ENCODE data around the gene NCAPG2.
"Not testable (repeated sequence)": the region's sequence is repeated elsewhere in the genome, so short reads cannot be mapped to it uniquely, and the experiment has no call there.

The NCAPG2 gene

DNA sequence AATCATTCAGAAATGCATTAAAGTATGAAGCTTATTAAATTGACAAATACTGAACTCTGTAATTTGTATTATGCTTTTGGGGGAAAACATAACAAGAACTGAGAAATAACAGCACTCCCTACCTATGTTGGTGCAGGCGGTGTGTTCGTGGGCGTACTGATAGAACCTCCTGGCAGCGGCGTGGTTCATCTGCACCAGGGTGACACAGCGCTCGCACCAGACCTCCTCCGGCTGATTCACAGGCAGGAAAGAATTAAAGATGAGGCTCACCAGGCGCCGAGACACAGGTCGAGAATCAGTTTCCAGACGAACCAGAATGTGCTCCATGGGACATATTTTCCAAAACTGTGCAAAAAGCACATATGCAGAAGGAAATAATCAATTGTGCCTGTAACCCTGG, 40.2 kb downstream of the NCAPG2 start:
- no peak for DNase-seq

DNA sequence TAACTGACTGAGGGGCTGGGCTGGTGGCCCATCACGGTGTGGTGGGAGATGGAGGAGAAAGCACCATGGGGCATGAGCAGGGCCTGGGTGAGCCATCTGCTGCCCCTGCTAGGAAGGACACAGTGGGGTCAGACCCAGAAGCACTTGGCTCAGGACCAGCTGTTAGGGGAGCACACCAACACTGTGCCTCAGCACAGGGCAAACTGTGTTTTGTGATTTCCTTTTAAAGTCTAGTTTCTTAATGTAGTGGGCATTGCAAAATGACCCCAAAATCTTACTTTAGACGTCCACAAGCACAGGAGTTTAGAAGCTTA, 41.2 kb downstream of the NCAPG2 start:
- DNase-seq, result no peak

DNA sequence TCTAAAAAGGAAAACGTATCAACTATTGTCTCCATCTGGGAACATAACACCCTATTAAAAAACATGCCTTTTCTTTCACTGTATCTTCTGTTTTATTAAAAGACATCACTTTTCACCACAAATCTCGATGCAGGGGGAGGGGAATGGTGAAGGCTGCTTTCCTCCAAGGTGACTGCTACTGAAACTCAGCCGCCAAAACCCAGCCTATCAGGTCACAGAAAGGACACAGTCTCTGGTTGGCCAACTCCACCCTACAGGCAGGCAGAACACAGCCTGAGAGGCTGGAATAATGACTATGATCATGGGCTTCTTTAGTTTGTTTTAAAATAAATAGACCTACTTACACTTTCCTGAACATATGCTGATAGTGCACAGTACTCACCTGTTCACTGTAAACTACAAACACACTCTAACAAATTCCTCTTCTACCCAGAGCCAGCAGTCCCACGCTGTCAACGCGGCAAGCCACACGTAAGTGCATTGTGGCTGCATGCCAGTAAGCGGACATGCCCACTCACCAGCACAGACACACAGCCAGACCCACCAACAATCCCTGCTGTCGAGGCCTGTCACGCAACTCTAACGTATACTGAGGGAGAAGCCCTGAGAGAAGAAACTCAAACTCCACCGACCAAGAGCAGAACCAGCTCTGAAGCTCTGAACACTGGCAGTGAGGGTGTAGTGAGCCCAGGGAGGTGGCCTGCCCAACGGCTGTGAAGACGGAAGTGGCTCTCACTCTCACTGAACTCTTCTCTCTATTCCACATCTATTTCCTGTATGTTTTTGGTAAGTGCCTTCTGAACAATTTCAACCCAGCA, 41.8 kb downstream of the NCAPG2 start:
- no peak for DNase-seq

DNA sequence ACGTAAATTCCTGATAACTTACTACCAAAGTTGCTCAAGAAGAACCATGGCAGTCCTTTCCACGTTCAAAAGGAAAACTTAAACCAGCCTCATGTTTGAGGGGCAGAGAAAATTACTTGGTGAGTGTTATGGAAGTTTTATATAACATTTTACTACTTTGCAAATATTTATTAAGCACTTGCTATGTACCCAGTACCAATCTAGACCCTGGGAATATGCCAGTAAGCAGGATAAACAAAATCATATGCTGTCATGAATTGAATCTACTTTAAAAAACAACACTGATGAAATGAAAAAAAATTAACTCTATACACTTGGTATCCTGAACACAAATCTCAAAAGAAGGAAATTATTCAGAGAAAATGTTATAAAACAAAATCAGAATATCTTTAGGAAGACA, 46.1 kb downstream of the NCAPG2 start:
- no peak for DNase-seq

DNA sequence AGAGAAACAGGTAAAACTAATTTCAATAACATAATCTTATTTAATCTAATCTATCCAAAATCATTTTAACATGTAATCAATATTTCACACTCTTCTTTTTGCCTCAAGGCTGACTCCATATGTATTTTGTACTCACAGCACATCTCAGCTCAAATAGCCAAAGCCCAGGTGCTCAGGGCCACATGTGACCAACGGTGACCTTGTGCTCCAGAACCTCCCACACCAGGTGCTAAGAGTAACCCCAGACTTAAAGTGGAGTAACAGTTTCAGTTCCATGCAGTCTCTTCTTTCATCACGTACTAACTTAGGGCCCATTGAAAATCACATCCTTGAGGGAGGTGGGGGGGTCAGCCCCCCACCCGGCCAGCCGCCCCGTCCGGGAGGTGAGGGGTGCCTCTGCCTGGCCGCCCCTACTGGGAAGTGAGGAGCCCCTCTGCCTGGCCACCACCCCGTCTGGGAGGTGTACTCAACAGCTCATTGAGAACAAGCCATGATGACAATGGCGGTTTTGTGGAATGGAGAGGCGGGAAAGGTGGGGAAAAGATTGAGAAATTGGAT, 47.3 kb downstream of the NCAPG2 start:
- DNase-seq, result no peak

DNA sequence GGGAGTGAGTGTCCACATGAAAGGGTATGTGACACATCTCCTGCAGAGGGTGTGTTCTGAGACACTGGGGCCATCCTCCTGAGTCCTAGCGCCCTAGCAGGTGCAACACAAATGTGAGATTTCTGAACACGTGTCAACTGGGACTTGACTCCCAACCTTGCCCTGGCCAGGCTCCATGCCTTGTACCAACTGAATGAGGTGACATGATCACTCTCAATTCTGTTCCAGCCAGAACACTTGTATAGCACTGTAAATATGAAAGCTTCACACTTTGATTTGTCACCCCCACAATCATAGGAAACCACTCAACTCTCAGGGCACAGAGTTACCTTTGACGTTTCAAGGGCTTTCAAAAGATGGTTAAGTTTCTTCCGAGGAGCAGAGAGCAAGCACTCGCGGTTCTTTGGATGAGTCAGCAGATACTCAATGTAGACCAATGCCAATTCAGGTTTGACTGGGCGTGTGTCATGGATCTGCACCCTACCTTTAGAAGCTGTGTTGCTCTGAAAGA, 48.6 kb downstream of the NCAPG2 start:
- DNase-seq, result no peak

DNA sequence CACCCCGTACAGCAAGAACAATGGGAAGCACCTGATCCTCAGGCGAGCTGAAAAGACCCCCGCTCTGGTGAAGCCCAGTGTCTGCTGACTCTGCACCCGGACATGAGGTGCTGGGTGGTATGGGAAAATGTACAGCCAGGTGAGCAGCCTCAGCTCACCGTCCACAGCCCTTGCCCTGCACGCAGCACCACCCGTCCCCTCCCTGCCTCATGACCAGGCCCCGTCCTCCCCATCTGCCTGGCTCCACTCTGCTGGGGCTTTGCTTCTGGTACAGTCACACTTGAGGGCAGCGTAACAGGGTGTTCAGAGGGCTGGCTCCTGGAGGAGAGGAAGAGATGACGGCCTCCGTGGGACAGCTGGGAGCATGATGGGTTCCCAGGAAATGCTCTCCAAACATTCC, 49.1 kb downstream of the NCAPG2 start:
- no peak for DNase-seq

DNA sequence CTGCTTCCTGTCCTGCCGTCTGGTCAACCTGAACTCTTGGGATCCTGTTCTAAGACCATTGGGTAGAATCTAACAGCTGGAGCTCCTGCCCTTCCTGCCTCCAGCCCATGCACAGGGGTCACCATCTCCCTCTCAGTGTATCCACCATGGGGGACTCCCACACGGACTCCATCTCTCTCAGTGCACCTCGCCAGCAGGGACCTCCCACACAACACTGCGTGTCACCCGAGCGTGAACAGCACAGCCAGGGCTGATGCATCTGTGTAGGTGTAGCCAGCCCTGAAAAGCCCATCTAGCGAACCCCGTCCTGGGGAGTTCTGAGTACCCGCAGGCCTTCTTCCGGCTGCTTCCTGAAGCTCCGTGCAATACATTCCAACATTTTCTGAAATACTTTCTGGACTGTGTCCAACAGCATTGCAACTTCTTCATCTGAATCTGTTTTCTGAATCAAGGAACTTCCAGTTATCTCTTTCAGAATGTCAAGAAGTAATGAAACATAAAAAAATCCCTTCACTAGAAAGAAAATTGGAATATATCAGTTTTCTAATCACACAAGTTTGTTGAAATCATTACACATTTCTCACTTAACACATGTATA, 52.5 kb downstream of the NCAPG2 start:
- no peak for DNase-seq

DNA sequence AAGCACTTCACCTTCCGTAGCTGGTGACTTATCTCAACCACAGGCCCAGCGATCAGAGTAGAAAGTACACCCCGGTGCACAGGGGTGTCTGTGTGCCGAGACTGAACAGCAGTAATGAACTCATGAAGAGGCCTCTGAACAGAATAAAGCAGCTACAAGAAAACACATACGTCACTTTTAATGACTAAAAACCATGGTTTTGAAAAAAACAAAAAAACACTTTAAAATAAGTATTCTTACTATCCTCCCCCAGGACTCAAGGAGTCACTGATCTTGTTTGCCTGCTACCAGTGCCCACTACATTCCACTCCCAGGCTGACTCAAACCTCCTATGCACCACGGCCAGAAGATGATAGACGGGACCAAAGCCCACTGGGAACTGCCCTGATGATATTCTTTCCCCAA, 53.8 kb downstream of the NCAPG2 start:
- no peak for DNase-seq

DNA sequence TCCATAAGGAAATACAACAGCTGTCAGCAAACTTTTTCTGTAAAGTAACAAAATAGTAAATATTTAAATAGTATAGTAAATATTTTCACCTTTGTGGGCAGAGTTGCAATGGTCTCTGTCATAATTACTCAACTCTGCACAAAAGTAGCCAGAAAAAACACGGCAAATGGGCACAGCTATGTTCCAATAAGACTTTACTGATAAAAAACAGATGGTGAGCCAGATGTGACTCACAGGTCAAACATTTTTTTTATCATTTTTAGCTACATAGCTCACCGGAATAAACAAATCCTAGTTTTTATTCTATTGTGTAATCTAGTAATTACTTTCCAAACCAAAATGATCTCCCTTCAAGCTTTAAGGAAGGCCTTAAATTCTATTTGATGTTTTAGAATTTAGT, 55.3 kb downstream of the NCAPG2 start:
- DNase-seq, result no peak

DNA sequence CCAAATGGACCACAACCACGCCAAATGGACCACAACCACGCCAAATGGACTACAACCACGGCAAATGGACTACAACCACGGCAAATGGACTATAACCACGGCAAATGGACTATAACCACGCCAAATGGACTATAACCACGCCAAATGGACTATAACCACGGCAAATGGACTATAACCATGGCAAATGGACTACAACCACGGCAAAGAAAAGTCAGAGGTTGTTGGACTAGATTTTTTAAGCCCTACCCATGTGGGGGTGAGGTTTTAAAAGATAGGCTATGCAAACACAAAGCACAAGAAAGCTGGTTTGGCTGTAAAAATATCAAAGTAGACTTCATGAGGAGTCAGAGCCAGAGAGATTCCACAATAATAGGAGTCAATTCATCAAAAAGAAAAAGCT, 55.8 kb downstream of the NCAPG2 start:
- DNase-seq, result no peak

DNA sequence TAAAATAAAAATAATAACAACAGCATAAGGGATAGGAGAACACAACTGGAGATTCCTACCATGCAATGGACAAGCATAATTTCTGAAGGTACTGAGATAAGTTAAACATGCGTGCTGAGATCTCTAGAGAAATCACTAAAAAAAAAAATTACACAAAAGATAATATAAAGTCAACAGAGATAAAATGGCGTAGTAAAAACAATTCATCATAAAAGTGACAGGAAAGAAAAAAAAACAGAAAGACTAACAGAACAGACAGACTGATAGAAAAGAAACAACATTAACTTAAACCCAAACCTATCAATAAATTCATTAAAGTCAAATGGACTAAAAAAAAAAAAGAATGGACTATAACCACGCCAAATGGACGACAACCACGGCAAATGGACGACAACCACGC, 56.4 kb downstream of the NCAPG2 start:
- no peak for DNase-seq

DNA sequence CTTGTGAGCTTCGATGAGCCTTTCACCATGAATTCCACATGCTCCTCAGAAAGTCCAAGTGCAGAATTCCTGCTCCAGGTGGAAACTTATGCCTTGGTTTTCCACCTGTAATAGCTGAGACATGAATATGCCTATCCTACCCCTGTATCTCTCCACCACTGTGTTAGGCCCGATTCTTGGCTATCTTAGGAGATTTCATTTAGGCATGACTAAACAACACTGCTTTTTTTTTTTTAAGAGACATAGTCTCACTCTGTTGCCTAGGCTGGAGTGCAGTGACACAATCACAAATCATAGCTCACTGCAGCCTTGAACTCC, 57.2 kb downstream of the NCAPG2 start:
- DNase-seq, result no peak

DNA sequence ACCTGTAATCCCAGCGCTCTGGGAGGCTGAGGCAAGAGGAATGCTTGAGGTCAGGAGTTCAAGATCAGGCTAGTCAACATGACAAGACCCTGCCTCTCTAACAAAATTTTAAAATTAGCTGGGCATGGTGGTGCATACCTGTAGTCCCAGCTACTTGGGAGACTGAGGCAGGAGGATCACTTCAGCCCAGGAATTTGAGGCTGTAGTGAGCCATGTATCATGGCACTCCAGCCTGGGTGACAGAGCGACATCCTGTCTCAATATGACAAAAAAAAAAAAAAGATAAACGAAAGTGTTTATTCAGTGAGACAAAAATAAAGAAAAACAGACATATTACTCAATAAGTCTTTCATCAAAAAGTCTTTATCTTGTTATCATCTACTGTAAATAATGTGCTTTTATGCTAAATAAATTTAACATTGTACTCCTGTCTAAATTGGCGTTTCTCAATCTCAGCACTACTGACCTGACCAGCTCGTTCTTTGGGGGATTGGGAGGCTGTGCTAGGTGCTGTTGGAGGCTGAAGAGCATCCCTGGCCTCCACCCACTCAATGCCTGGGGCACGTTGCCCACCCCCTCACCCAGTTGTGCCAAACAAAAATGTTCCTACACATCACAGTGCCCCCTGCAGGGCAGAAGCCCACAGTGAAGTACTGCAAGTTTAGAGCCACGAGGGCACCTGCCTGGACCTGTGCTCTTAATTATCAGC, 57.7 kb downstream of the NCAPG2 start:
- DNase-seq, result no peak

DNA sequence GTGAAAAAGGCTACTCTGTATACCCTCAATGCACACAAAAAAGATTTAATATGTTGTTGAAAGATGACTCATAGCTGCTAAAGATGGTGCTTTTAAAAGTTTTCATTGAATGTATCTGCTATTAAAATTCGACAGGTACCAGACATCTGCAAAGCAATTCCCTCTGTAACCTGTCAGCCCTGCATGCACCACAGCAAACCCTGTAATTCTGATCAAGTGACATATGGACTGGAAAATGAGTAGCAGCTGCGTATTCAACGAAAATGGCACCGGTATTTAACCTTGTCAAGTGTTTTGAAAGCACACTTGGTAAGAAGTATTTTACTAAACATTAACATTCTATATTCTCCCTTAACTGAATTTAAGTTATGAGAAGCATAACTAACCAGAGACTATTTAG, 58.8 kb downstream of the NCAPG2 start:
- no peak for DNase-seq

DNA sequence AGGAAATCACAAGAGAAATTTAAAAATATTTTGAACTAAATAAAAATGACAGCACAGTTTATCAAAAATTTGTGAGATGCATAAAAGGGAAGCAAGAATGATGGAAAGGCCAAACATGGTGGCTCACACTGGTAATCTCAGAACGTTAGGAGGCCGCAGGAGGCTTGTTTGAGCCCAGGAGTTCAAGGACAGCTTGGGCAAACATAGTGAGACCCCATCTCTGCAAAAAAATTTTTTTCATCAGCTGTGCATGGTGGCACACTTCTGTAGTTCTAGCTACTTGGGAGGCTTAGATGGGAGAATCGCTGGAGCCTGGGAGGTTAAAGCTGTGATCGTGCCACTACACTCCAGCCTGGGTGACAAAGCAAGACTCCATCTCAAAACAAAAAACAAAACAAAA, 62.5 kb downstream of the NCAPG2 start:
- DNase-seq, result no peak

DNA sequence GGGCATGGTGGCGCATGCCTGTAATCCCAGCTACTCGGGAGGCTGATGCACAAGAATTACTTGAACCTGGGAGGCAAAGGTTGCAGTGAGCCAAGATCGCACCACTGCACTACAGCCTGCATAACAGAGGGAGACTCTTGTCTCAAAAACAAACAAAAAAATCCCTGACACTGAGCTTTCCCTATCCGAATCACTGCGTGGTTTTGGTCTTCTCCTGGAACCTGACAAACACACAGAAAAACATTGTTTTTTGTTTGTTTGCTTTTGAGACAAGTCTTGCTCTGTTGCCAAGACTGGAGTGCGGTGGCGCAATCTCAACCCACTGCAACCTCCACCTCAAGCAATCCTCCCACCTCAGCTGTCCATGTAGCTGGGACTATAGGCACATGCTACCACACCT, 66.6 kb downstream of the NCAPG2 start:
- DNase-seq, result no peak

DNA sequence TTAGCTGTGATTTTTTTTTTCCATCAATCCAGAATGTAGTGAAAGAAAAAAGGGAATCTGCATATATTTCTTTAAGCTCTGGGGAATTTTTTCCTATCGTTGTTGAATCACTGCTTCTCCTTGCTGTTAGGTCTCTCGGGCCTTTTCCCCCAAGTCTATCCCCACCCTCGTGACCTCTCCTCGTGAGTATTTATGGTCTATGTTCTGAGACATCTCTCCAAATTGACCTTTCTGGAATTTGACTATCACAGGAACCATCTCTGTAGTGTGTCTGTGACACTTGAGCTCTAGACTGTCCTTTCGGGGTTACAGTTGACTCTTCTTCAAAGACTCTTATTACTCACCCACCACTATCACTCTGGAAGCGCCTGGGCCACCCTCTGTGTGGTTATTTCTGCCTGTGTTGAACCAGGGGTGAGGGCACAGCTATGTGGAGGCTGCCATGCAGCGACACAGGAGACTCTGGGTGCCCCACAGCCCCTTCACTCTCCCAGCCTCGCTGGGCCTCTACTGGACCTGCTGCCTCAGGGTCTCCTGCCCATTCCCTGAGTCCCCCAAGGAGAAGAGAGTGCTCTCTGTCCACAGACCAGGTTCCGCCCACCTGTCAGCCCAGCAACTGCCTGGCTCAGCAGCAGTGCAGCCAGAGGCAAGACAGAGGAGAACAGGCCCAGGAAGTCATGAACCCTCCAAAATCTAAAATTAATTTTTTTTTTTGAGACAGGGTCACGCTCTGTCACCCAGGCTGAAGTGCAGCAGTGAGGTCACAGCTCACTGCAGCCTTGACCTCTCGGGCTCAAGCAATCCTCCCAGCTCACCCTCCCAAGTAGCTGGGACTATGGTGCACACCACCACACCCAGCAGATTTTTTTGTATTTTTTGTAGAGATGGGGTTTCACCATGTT, 71.3 kb downstream of the NCAPG2 start:
- DNase-seq, result no peak

DNA sequence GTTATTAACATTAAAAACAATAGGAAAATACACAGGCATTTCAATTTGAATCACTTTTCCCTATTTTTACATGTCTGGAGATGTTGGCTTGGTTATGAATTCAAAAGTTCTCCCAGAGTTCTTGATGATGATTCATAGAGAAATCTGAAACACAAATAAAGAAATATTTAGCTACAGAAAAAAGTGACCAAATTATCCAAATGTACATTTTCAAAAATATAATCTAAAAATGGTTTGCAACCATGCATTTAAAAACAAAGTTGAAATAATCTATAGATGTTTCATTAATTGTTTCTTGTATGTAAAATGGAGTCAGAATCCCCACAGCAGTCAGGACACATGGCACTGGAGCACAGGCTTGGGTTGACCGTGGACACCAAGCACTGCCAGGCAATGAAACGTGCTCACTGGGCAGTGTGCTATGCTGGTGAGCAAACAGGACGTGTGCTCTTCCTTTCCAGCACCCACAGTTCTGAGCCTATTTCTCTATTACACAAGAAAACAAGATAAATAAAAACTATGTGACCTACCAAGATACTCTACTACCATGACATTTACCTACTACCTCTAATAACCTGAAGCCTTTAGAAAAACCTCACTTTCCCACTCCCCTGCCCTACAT, 72.9 kb downstream of the NCAPG2 start:
- no peak for DNase-seq

DNA sequence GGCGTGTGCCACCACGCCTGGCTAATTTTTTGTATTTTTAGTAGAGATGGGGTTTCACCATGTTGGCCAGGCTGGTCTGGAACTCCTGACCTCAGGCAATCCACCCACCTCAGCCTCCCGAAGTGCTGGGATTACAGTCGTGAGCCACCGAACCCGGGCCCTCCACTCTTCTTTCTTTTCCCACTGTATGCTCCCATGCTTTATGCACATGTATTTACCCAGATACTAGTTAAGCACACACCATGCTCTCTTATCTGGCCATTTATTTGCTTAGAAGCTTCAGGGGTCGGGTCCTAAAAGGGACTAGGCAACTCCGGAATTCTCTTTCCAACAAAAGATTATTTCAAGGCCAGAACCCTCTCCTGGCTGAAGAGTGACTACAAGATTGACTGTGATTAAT, 78.3 kb downstream of the NCAPG2 start:
- not testable (repeated sequence) for DNase-seq

DNA sequence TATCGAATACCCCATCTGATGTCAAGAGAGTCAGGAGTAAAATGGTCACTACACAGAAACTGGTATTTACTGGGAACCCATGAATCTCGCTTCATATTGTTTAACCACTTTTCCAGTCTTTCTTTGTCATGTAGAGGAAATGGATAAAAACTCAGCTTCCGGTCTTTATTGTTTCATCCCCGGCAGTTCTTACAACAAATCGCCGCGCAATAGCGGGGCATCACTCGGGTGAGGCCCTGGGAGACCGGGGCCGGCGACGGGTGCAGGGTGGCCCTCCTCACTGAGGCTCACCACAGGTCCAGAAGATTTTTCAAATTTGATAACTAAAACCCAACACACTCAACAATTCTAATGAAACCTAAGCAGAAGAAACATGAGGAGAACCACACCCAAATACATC, 81.4 kb downstream of the NCAPG2 start:
- DNase-seq, result no peak

DNA sequence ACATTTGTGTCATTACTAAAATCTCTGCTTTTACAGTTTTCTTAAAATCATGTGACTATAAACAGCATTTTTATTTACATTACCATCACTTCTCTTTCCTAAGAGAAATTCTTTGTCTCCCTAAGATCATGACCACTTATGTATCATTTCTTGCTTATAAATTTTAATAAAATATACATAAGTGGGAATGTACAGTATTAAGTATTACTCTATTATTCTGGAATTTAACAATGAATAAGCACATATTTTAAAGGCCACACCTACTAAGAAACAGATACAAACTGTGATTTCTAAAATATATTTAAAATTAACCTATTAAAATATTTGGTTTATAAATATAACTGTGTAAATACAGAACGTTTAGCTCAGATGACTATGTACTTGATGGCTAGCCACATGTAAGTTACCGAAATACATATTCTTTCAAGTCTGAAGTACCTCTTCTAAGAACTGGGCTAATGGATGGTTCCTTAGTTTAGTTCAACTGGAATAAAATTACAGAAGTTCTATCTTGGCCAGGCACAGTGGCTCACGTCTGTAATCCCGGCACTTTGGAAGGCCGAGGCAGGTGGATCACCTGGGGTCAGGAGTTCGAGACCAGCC, 83.7 kb downstream of the NCAPG2 start:
- DNase-seq, result no peak
